ENCODE data around the gene HNF4A. TPM values are rescaled to one million over a fixed set of nuclear protein-coding genes. Genes with fewer than 3 reads are reported as not detected.

HNF4A gene
- total RNA-seq, 2 donors from 2014 or later, result 288 to 346 TPM

- TF ChIP-seq CTCF (IDR thresholded peaks at IDR 0.05), result no peak
- no peaks in the 10 kb centered on the region for H3K4me1 ChIP-seq
- no peak for DNase-seq
- no peaks in the 10 kb centered on the region for H3K9me3 ChIP-seq
- H3K36me3 ChIP-seq, result no peaks in the 10 kb centered on the region
- H3K4me3 ChIP-seq, result no peak overlapping the region
- intact Hi-C loops (cut with DNase I), result no loop called here
- H3K9ac ChIP-seq (ENCODE audit: low read depth in 2 of 2, low read length in 2 of 2), result no peak overlapping the region
- H3K27ac ChIP-seq, result no peak overlapping the region
- no peaks in the 10 kb centered on the region for H3K27me3 ChIP-seq
Observed at GRCh38 chr20:44411757-44412401, 56.4 kb downstream of the HNF4A start.

- H3K27me3 ChIP-seq, result no peaks in the 10 kb centered on the region
- no peak overlapping the region for H3K27ac ChIP-seq
- no peak overlapping the region for H3K9ac ChIP-seq (ENCODE audit: low read depth in 2 of 2, low read length in 2 of 2)
- no peaks in the 10 kb centered on the region for H3K36me3 ChIP-seq
- DNase-seq, result no peak
- H3K9me3 ChIP-seq, result no peaks in the 10 kb centered on the region
- TF ChIP-seq CTCF (IDR thresholded peaks at IDR 0.05), result no peak
- intact Hi-C loops (cut with DNase I), result no loop called here
- no peaks in the 10 kb centered on the region for H3K4me1 ChIP-seq
- H3K4me3 ChIP-seq, result no peak overlapping the region
Observed at GRCh38 chr20:44412402-44413144, 57.1 kb downstream of the HNF4A start.

GRCh38 chr20:44413575-44414345 lies 58.3 kb downstream of the HNF4A start:
- intact Hi-C loops (cut with DNase I), result no loop called here
- no peak overlapping the region for H3K4me3 ChIP-seq
- DNase-seq, result no peak
- no peak overlapping the region for H3K27ac ChIP-seq
- H3K9ac ChIP-seq (ENCODE audit: low read depth in 2 of 2, low read length in 2 of 2), result peak overlapping the region in 1 of 2 donors; percentile 24
- H3K27me3 ChIP-seq, result no peaks in the 10 kb centered on the region
- TF ChIP-seq CTCF (IDR thresholded peaks at IDR 0.05), result no peak
- H3K4me1 ChIP-seq, result no peaks in the 10 kb centered on the region
- H3K9me3 ChIP-seq, result no peaks in the 10 kb centered on the region
- no peaks in the 10 kb centered on the region for H3K36me3 ChIP-seq

- Histone ChIP-seq H3K27ac (no peak overlapping the region), H3K9me3 (no peaks in the 10 kb centered on the region), H3K36me3 (no peaks in the 10 kb centered on the region), H3K4me1 (no peaks in the 10 kb centered on the region), H3K4me3 (no peak overlapping the region), H3K27me3 (no peaks in the 10 kb centered on the region), H3K9ac (ENCODE audit: low read depth in 2 of 2, low read length in 2 of 2) (no peak overlapping the region)
- DNase-seq, result no peak
- no peak for TF ChIP-seq CTCF (IDR thresholded peaks at IDR 0.05)
- intact Hi-C loops (cut with DNase I), result no loop called here
Observed at GRCh38 chr20:44414346-44414714, 58.8 kb downstream of the HNF4A start.

- no peak for TF ChIP-seq CTCF (IDR thresholded peaks at IDR 0.05)
- H3K9ac ChIP-seq (ENCODE audit: low read depth in 2 of 2, low read length in 2 of 2), result no peak overlapping the region
- H3K4me1 ChIP-seq, result no peaks in the 10 kb centered on the region
- no peak overlapping the region for H3K27ac ChIP-seq
- H3K27me3 ChIP-seq, result no peaks in the 10 kb centered on the region
- H3K9me3 ChIP-seq, result no peaks in the 10 kb centered on the region
- intact Hi-C loops (cut with DNase I), result no loop called here
- no peaks in the 10 kb centered on the region for H3K36me3 ChIP-seq
- no peak overlapping the region for H3K4me3 ChIP-seq
- DNase-seq, result no peak
Observed at GRCh38 chr20:44414808-44415207, 59.3 kb downstream of the HNF4A start.

All from colonic mucosa (tissue), 4 donors.